B cell (primary cell): ENCODE results near the gene FAM43A. TPM values are rescaled to one million over a fixed set of nuclear protein-coding genes. Genes with fewer than 3 reads are reported as not detected.

Experiments used
- ATAC-seq: fragments of 200-7000 bp; cut with Tn5 transposase; one replicate; pipeline ENCODE4 v1.10.0; 2021; ENCODE audit warnings: low read depth, mild to moderate bottlenecking, moderate number of reproducible peaks, moderate library complexity
- CTCF ChIA-PET: fragments of 350-600 bp; sonication (Branson Sonifier 250); formaldehyde crosslinking; loops from one replicate; lab custom pipeline; 2021; ENCODE audit warnings: antibody characterized with exemption, inconsistent platforms; lab: Charles Lee
- POLR2A ChIA-PET: fragments of 350-600 bp; sonication (Branson Sonifier 250); formaldehyde crosslinking; loops from one replicate; lab custom pipeline; 2021; ENCODE audit warnings: antibody characterized with exemption; lab: Charles Lee
- DNase-seq: peaks from one replicate; pipeline ENCODE4 v3.0.0; 2013
- H2AFZ ChIP-seq: 2 replicates; pipeline ENCODE4 v1.6.1; 2012; ENCODE audit warnings: mild to moderate bottlenecking, low read depth, low read length; ENCODE audit not compliant: insufficient read depth, poor library complexity, severe bottlenecking
- H3K27ac ChIP-seq, 2 donors: 1 replicate in 1 of 2; 2 replicates in 1 of 2; pipeline ENCODE4 v1.5.1; 2012 to 2013; ENCODE audit warnings: low read length in 2 of 2, mild to moderate bottlenecking in 2 of 2, moderate library complexity in 1 of 2
- H3K27me3 ChIP-seq, 4 experiments: fragments of 200-600 bp in 1 of 4; sonication (generic) in 1 of 4; replicated peaks in 1 of 4; 1 replicate in 2 of 4; 2 replicates in 2 of 4; pipeline versions ENCODE4 v1.6.1 to v1.7.0; 2013 to 2016; ENCODE audit warnings: low read length in 3 of 4, mild to moderate bottlenecking in 2 of 4, mixed read lengths in 1 of 4, moderate library complexity in 1 of 4; ENCODE audit not compliant: insufficient read depth in 4 of 4, control insufficient read depth in 3 of 4; ENCODE audit errors: control extremely low read depth in 1 of 4
- H3K36me3 ChIP-seq, 2 experiments: replicated peaks in 1 of 2; 1 replicate in 1 of 2; 2 replicates in 1 of 2; pipeline versions ENCODE4 v1.6.1 to v1.7.1; 2013; ENCODE audit warnings: low read length in 1 of 2; ENCODE audit not compliant: insufficient read depth in 2 of 2, control insufficient read depth in 1 of 2; ENCODE audit errors: control extremely low read depth in 1 of 2, extremely low read depth in 1 of 2
- H3K4me1 ChIP-seq, 2 donors: fragments of 200-600 bp in 1 of 2; sonication (generic) in 1 of 2; 1 replicate in 1 of 2; 2 replicates in 1 of 2; pipeline versions ENCODE4 v1.5.1 to v1.6.1; 2013 to 2017; ENCODE audit warnings: low read length in 2 of 2; ENCODE audit not compliant: control insufficient read depth in 2 of 2, insufficient read depth in 2 of 2
- H3K4me2 ChIP-seq: replicated peaks from 2 replicates; pipeline ENCODE3; 2012; ENCODE audit warnings: mild to moderate bottlenecking, low read depth, low read length; ENCODE audit not compliant: poor library complexity, severe bottlenecking
- H3K4me3 ChIP-seq, 5 experiments: fragments of 200-600 bp in 1 of 5; sonication (generic) in 1 of 5; 1 replicate in 3 of 5; 2 replicates in 2 of 5; pipeline versions ENCODE4 v1.5.1 to v1.7.0; 2011 to 2016; ENCODE audit warnings: low read length in 4 of 5, mild to moderate bottlenecking in 4 of 5, low read depth in 2 of 5, control low read depth in 1 of 5, moderate library complexity in 1 of 5; ENCODE audit not compliant: insufficient read depth in 1 of 5; ENCODE audit errors: control extremely low read depth in 1 of 5, extremely low read depth in 1 of 5
- H3K79me2 ChIP-seq: fragments of 200-600 bp; sonication (generic); one replicate; pipeline ENCODE4 v1.6.0; 2016; ENCODE audit warnings: low read length; ENCODE audit not compliant: control insufficient read depth, insufficient read depth
- H3K9ac ChIP-seq: fragments of 200-600 bp; sonication (generic); 2 replicates; pipeline ENCODE4 v1.6.1; 2017; ENCODE audit warnings: mild to moderate bottlenecking, low read length, moderate library complexity
- H3K9me3 ChIP-seq, 3 donors: one replicate each; pipeline versions ENCODE4 v1.6.1 to v1.7.1; 2013; ENCODE audit warnings: low read length in 2 of 3; ENCODE audit not compliant: control insufficient read depth in 2 of 3, insufficient read depth in 1 of 3; ENCODE audit errors: control extremely low read depth in 1 of 3
- H4K20me1 ChIP-seq: 2 replicates; pipeline ENCODE4 v1.6.0; 2012; ENCODE audit warnings: mild to moderate bottlenecking, low read length; ENCODE audit not compliant: insufficient read depth, control insufficient read depth, poor library complexity, severe bottlenecking
- H3K27ac Mint-ChIP-seq: one replicate; pipeline ENCODE4 v1.8.0; 2021; ENCODE audit warnings: mixed read lengths
- H3K27me3 Mint-ChIP-seq: one replicate; pipeline ENCODE4 v1.8.0; 2021; ENCODE audit warnings: mixed read lengths
- H3K4me1 Mint-ChIP-seq: one replicate; pipeline ENCODE4 v1.8.0; 2021; ENCODE audit warnings: mixed read lengths
- H3K4me3 Mint-ChIP-seq: one replicate; pipeline ENCODE4 v1.8.0; 2021; ENCODE audit warnings: mixed read lengths
- H3K9me3 Mint-ChIP-seq: one replicate; pipeline ENCODE4 v1.8.0; 2022; ENCODE audit warnings: mixed read lengths; ENCODE audit not compliant: insufficient read depth
- CTCF ChIP-seq: fragments of 200-600 bp; IDR thresholded peaks from one replicate; pipeline ENCODE4 v1.8.0; 2022; ENCODE audit warnings: antibody characterized with exemption, mild to moderate bottlenecking
- EZH2 ChIP-seq: IDR thresholded peaks from 2 replicates; pipeline ENCODE4 v1.6.1; 2012; ENCODE audit warnings: borderline replicate concordance, low read depth, mild to moderate bottlenecking, moderate library complexity, low read length; ENCODE audit not compliant: insufficient read depth, poor library complexity, severe bottlenecking
- WGBS: methylation state at CpG from one replicate; pipeline ENCODE4 v1.1.5; 2013; ENCODE audit warnings: missing lambda C conversion rate; ENCODE audit not compliant: insufficient coverage; 5-methylcytosine and 5-hydroxymethylcytosine counted together
- intact Hi-C: fragments of 100-400 bp; cut with micrococcal nuclease; formaldehyde crosslinking; loops from one replicate; pipeline ENCODE4 v1.10.0; 2022
- polyA plus RNA-seq: library from polyadenylated mRNA; depleted of rRNA; stranded (reverse); fragments of >200 nt; gene quantifications from 2 replicates; pipeline ENCODE4 v1.2.3, GENCODE V29; 2012
- total RNA-seq, 2 donors: library from RNA; stranded (reverse); fragments of 120-200 nt in 1 of 2; gene quantifications; 1 replicate in 1 of 2; 2 replicates in 1 of 2; pipeline versions ENCODE4 v1.2.3 to v1.2.4, GENCODE V29; 2013 to 2022

Gene FAM43A
- total and polyA plus RNA-seq, 2 donors (not counting 1 experiment from before 2014, with no cell fraction given): 17.1 to 78.6 TPM

- peaks cover 4% of the 10 kb centered on the region for H3K4me1 Mint-ChIP-seq
- no peak overlapping the region for H3K27ac Mint-ChIP-seq
- H3K4me3 Mint-ChIP-seq: no peak overlapping the region
- Histone ChIP-seq H3K4me2 (no peak overlapping the region), H3K27ac (no peak overlapping the region), H3K36me3 (no peaks in the 10 kb centered on the region), H3K9me3 (no peaks in the 10 kb centered on the region), H3K4me1 (no peaks in the 10 kb centered on the region), H3K27me3 (no peaks in the 10 kb centered on the region), H3K4me3 (no peak overlapping the region), H3K9ac (no peak overlapping the region), H2AFZ (no peak overlapping the region), H4K20me1 (no peaks in the 10 kb centered on the region), H3K79me2 (no peaks in the 10 kb centered on the region)
- intact Hi-C loops: no loop called here
- peaks cover 5% of the 10 kb centered on the region for H3K27me3 Mint-ChIP-seq
- ChIA-PET POLR2A (no interaction called here), CTCF (no interaction called here)
- DNase-seq: no peak
- WGBS: 90% methylated on average over 6 of the region's 8 CpGs
- ATAC-seq: no peak
- no peak for TF ChIP-seq CTCF
- TF ChIP-seq EZH2: no peak
- H3K9me3 Mint-ChIP-seq: no peaks in the 10 kb centered on the region
Measured at GRCh38 chr3:194715022-194715800, 29.5 kb downstream of the FAM43A start.

GRCh38 chr3:194718079-194718478 lies 32.4 kb downstream of the FAM43A start:
- Mint-ChIP-seq H3K27me3 (peaks cover 5% of the 10 kb centered on the region), H3K4me1 (peaks cover 12% of the 10 kb centered on the region), H3K9me3 (no peaks in the 10 kb centered on the region), H3K4me3 (no peak overlapping the region), H3K27ac (no peak overlapping the region)
- intact Hi-C loops: no loop called here
- Histone ChIP-seq H3K9ac (no peak overlapping the region), H3K4me2 (no peak overlapping the region), H3K36me3 (no peaks in the 10 kb centered on the region), H3K27me3 (peaks cover 0 to 2% (median 0%) of the 10 kb centered on the region in 4 experiments), H4K20me1 (no peaks in the 10 kb centered on the region), H3K27ac (no peak overlapping the region), H3K4me3 (no peak overlapping the region), H3K9me3 (no peaks in the 10 kb centered on the region), H3K79me2 (no peaks in the 10 kb centered on the region), H3K4me1 (no peaks in the 10 kb centered on the region), H2AFZ (no peak overlapping the region)
- no CpG with 5 or more reads among the region's 2 CpGs for WGBS
- no peak for DNase-seq
- ATAC-seq: no peak
- ChIA-PET CTCF (interaction anchor here (0.7 to 1.4 kb wide), 2 partner anchors 10 to 30 kb away, joined by 3 to 4 read pairs; no protein-coding TSS in a partner anchor), POLR2A (no interaction called here)
- TF ChIP-seq EZH2: no peak
- TF ChIP-seq CTCF: no peak
